Glomerular visceral epithelial cell (primary cell): ENCODE data around the gene WDR86.

Experiments
- DNase-seq: peaks from one replicate; pipeline ENCODE4 v3.0.0-alpha.2; 2016; ENCODE audit errors: extremely low spot score

WDR86 gene

GRCh38 chr7:151379534-151380198 is 30.2 kb downstream of the WDR86 start:
- DNase-seq, result no peak

- DNase-seq, result no peak
These were observed 30.7 kb downstream of the WDR86 start for GRCh38 chr7:151379193-151379520.

GRCh38 chr7:151378496-151379192 is 31.2 kb downstream of the WDR86 start:
- DNase-seq, result no peak

GRCh38 chr7:151378011-151378410 is 31.8 kb downstream of the WDR86 start:
- DNase-seq, result no peak

GRCh38 chr7:151377406-151377805 is 32.4 kb downstream of the WDR86 start:
- no peak for DNase-seq

- no peak for DNase-seq
These were observed 33.5 kb downstream of the WDR86 start for GRCh38 chr7:151376218-151376902.

- DNase-seq, result no peak
These were observed 34.2 kb downstream of the WDR86 start for GRCh38 chr7:151375530-151376217.

- no peak for DNase-seq
These were observed 35.1 kb downstream of the WDR86 start for GRCh38 chr7:151374726-151375125.

- DNase-seq, result no peak
These were observed 35.7 kb downstream of the WDR86 start for GRCh38 chr7:151374139-151374538.

- DNase-seq, result no peak
These were observed 36.2 kb downstream of the WDR86 start for GRCh38 chr7:151373599-151373998.

GRCh38 chr7:151372612-151373265 is 37.1 kb downstream of the WDR86 start:
- no peak for DNase-seq

- no peak for DNase-seq
These were observed 38.6 kb downstream of the WDR86 start for GRCh38 chr7:151371266-151371665.

GRCh38 chr7:151368136-151368571 is 41.7 kb downstream of the WDR86 start:
- peak; percentile 77 for DNase-seq

- DNase-seq, result no peak
These were observed 42.6 kb downstream of the WDR86 start for GRCh38 chr7:151367284-151367683.

- DNase-seq, result no peak
These were observed 43.0 kb downstream of the WDR86 start for GRCh38 chr7:151366880-151367222.

GRCh38 chr7:151366166-151366879 is 43.5 kb downstream of the WDR86 start:
- no peak for DNase-seq

- no peak for DNase-seq
These were observed 46.7 kb downstream of the WDR86 start for GRCh38 chr7:151363182-151363581.

- no peak for DNase-seq
These were observed 48.5 kb downstream of the WDR86 start for GRCh38 chr7:151361193-151361959.

GRCh38 chr7:151352512-151352911 is 57.3 kb downstream of the WDR86 start:
- no peak for DNase-seq

- no peak for DNase-seq
These were observed 57.9 kb downstream of the WDR86 start for GRCh38 chr7:151351967-151352366.

- no peak for DNase-seq
These were observed 58.8 kb downstream of the WDR86 start for GRCh38 chr7:151351027-151351426.
